ENCODE results near the gene PNPO. TPM values are rescaled to one million over a fixed set of nuclear protein-coding genes. Genes with fewer than 3 reads are reported as not detected.

The PNPO gene
- total and polyA plus RNA-seq, 2 of the 13 experiments (the other 11 are each of a cell fraction or from before 2014, with no cell fraction given), result 47.9 to 63.3 TPM

- TF ChIP-seq ZNF564 (CRISPR knock-in tag; IDR thresholded peaks at IDR 0.05) (no peak), SOX5 (CRISPR knock-in tag; IDR thresholded peaks at IDR 0.05; ENCODE audit: borderline replicate concordance) (peak; percentile 62; the same call in 1 of the 2 replicates), SRSF1 (optimal IDR thresholded peaks at IDR 0.05; ENCODE audit: low read depth, low read length) (no peak), SALL1 (CRISPR knock-in tag; IDR thresholded peaks at IDR 0.05) (peak; percentile 91), ARNT (IDR thresholded peaks at IDR 0.05) (no peak), THAP9 (CRISPR knock-in tag; IDR thresholded peaks at IDR 0.05; ENCODE audit: borderline replicate concordance) (no peak), ZNF3 (CRISPR knock-in tag; IDR thresholded peaks at IDR 0.05) (no peak), U2AF1 (optimal IDR thresholded peaks at IDR 0.05; ENCODE audit: low read depth, low read length) (no peak), JDP2 (CRISPR knock-in tag; IDR thresholded peaks at IDR 0.05; ENCODE audit: borderline replicate concordance) (no peak), MATR3 (CRISPR knock-in tag; IDR thresholded peaks at IDR 0.05) (no peak), DMTF1 (CRISPR knock-in tag; IDR thresholded peaks at IDR 0.05) (no peak), ZNF549 (CRISPR knock-in tag; IDR thresholded peaks at IDR 0.05) (no peak), HOXA5 (CRISPR knock-in tag; IDR thresholded peaks at IDR 0.05) (0 out of 2 replicates have a peak, but pooled peaks have one; percentile 41), MED13 (CRISPR knock-in tag; IDR thresholded peaks at IDR 0.05) (no peak), AGO2 (optimal IDR thresholded peaks at IDR 0.05; ENCODE audit: low read depth, low read length) (no peak), ZBTB20 (CRISPR knock-in tag; IDR thresholded peaks at IDR 0.05; ENCODE audit: borderline replicate concordance, low read depth) (peak; percentile 74; the same call in 1 of the 2 replicates), AHDC1 (CRISPR knock-in tag; IDR thresholded peaks at IDR 0.05; ENCODE audit: borderline replicate concordance) (peak; percentile 62; the same call in 1 of the 2 replicates)
These were observed 11.0 kb downstream of the PNPO start (continued) for GRCh38 chr17:47952171-47953021.
